PC-3 (cell line): Measurements from ENCODE around the gene EIF4E2.

ENCODE experiments used
- EZH2 ChIP-seq: fragments of 300-600 bp; sonication (generic); IDR thresholded peaks from one replicate; pipeline ENCODE4 v1.6.1; 2017; ENCODE audit warnings: antibody characterized with exemption, mild to moderate bottlenecking, low read length; ENCODE audit not compliant: unreplicated experiment
- EZH2phosphoT487 ChIP-seq: fragments of 300-600 bp; sonication (generic); IDR thresholded peaks from 2 replicates; pipeline ENCODE4 v1.6.1; 2018; ENCODE audit warnings: mild to moderate bottlenecking, antibody characterized with exemption, low read length, borderline replicate concordance
- TF ChIP-seq, protein P1 (sequence below): fragments of 300-600 bp; sonication (generic); conservative IDR thresholded peaks from 2 replicates; pipeline ENCODE4 v1.5.1; 2017; ENCODE audit warnings: antibody characterized with exemption, low read depth, mild to moderate bottlenecking, low read length

DNA sequence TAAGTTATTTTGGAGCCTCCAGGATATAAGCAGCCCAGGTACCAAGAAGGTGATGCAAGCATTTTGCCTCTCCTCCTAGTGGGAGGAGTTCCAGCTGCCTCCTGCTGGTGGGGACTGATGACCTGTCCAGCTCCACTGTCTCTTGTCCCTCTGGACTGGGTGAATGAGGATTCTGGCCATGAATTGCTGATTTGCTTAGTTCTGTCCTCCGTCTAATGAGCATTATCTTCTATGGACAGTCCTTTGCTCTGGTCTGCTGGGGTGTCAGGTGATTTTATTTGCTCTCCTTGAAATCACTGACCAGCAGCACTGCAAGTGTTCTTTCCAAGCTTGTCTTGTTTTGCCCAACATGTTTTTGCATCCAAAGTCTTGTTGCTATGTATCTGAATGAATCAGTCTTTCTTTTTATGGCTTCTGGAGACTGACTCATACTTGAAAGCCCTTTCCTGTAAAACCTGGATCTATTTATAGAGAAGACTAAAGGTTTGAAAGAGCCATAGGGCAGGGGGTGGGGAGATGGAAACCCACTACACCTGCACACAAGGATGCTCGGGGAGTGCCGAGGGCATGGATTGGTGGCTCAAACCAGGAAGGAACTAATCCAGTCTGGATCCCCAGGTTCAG is 42.4 kb downstream of the EIF4E2 start:
- TF ChIP-seq, protein P1, sequence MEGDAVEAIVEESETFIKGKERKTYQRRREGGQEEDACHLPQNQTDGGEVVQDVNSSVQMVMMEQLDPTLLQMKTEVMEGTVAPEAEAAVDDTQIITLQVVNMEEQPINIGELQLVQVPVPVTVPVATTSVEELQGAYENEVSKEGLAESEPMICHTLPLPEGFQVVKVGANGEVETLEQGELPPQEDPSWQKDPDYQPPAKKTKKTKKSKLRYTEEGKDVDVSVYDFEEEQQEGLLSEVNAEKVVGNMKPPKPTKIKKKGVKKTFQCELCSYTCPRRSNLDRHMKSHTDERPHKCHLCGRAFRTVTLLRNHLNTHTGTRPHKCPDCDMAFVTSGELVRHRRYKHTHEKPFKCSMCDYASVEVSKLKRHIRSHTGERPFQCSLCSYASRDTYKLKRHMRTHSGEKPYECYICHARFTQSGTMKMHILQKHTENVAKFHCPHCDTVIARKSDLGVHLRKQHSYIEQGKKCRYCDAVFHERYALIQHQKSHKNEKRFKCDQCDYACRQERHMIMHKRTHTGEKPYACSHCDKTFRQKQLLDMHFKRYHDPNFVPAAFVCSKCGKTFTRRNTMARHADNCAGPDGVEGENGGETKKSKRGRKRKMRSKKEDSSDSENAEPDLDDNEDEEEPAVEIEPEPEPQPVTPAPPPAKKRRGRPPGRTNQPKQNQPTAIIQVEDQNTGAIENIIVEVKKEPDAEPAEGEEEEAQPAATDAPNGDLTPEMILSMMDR, result peak; percentile 44
- TF ChIP-seq EZH2 (no peak), EZH2phosphoT487 (no peak)
